Mesenchymal stem cell (in vitro differentiated cells and primary cell): ENCODE measurements around the gene WSCD1.

Experiments used
- DNase-seq: peaks from one replicate; pipeline ENCODE4 v3.0.0-alpha.2; 2013
- H2AFZ ChIP-seq: one replicate; pipeline ENCODE4 v1.6.1; 2013; ENCODE audit warnings: low read depth, mild to moderate bottlenecking, control low read depth, inconsistent platforms, low read length, moderate library complexity
- H2AK5ac ChIP-seq: 2 replicates; pipeline ENCODE4 v1.6.1; 2013; ENCODE audit warnings: low read length, moderate library complexity, mild to moderate bottlenecking, inconsistent platforms; ENCODE audit not compliant: severe bottlenecking
- H2BK120ac ChIP-seq: one replicate; pipeline ENCODE4 v1.6.1; 2013; ENCODE audit warnings: low read depth, mild to moderate bottlenecking, inconsistent platforms, low read length, moderate library complexity
- H2BK12ac ChIP-seq, 2 experiments: one replicate each; pipeline ENCODE4 v1.6.1; 2013; ENCODE audit warnings: inconsistent platforms in 2 of 2, low read length in 2 of 2, mild to moderate bottlenecking in 2 of 2, moderate library complexity in 2 of 2, control low read depth in 1 of 2
- H2BK15ac ChIP-seq: one replicate; pipeline ENCODE4 v1.6.1; 2013; ENCODE audit warnings: mild to moderate bottlenecking, low read depth, inconsistent platforms; ENCODE audit not compliant: poor library complexity, severe bottlenecking
- H2BK5ac ChIP-seq: 2 replicates; pipeline ENCODE4 v1.6.1; 2013; ENCODE audit warnings: low read depth, mild to moderate bottlenecking, low read length, control low read depth, inconsistent platforms; ENCODE audit not compliant: poor library complexity, severe bottlenecking
- H3K14ac ChIP-seq, 2 experiments: one replicate each; pipeline ENCODE4 v1.6.1; 2013; ENCODE audit warnings: inconsistent platforms in 2 of 2, low read length in 2 of 2, control low read depth in 1 of 2, mild to moderate bottlenecking in 1 of 2, moderate library complexity in 1 of 2
- H3K18ac ChIP-seq, 2 experiments: one replicate each; pipeline ENCODE4 v1.6.1; 2013; ENCODE audit warnings: inconsistent platforms in 2 of 2, low read length in 2 of 2, control low read depth in 1 of 2, low read depth in 1 of 2, mild to moderate bottlenecking in 1 of 2
- H3K23ac ChIP-seq, 2 experiments: one replicate each; pipeline ENCODE4 v1.6.1; 2013; ENCODE audit warnings: inconsistent platforms in 2 of 2, low read length in 2 of 2, mild to moderate bottlenecking in 2 of 2, moderate library complexity in 2 of 2, control low read depth in 1 of 2
- H3K27ac ChIP-seq: 2 replicates; pipeline ENCODE4 v1.5.1; 2013; ENCODE audit warnings: mild to moderate bottlenecking, moderate library complexity, low read length, control low read depth, inconsistent platforms; ENCODE audit not compliant: poor library complexity, severe bottlenecking
- H3K27me3 ChIP-seq, 2 experiments: 2 replicates each; pipeline versions ENCODE4 v1.6.1 to v1.7.0; 2013; ENCODE audit warnings: low read length in 2 of 2, mild to moderate bottlenecking in 2 of 2, moderate library complexity in 2 of 2, control low read depth in 1 of 2, inconsistent platforms in 1 of 2; ENCODE audit not compliant: control insufficient read depth in 1 of 2, insufficient read depth in 1 of 2
- H3K36me3 ChIP-seq, 2 experiments: 2 replicates each; pipeline versions ENCODE4 v1.6.1 to v1.7.0; 2013; ENCODE audit warnings: low read length in 2 of 2, control low read depth in 1 of 2, inconsistent platforms in 1 of 2, low read depth in 1 of 2, mild to moderate bottlenecking in 1 of 2; ENCODE audit not compliant: insufficient read depth in 2 of 2, control insufficient read depth in 1 of 2
- H3K4ac ChIP-seq, 2 experiments: one replicate each; pipeline ENCODE4 v1.6.1; 2013; ENCODE audit warnings: inconsistent platforms in 2 of 2, low read length in 2 of 2, mild to moderate bottlenecking in 2 of 2, moderate library complexity in 2 of 2, control low read depth in 1 of 2, low read depth in 1 of 2
- H3K4me1 ChIP-seq: 2 replicates; pipeline ENCODE4 v1.6.1; 2013; ENCODE audit warnings: low read depth, low read length, control low read depth; ENCODE audit not compliant: control insufficient read depth, insufficient read depth
- H3K4me2 ChIP-seq: 2 replicates; pipeline ENCODE4 v1.6.1; 2013; ENCODE audit warnings: low read length, mild to moderate bottlenecking, inconsistent platforms; ENCODE audit not compliant: poor library complexity, severe bottlenecking
- H3K4me3 ChIP-seq, 2 experiments: 2 replicates each; pipeline versions ENCODE4 v1.5.1 to v1.7.0; 2013; ENCODE audit warnings: low read length in 2 of 2, mild to moderate bottlenecking in 2 of 2, control low read depth in 1 of 2, low read depth in 1 of 2; ENCODE audit not compliant: insufficient read depth in 1 of 2
- H3K79me1 ChIP-seq: replicated peaks from 2 replicates; pipeline ENCODE4 v1.6.1; 2013; ENCODE audit warnings: mild to moderate bottlenecking, control low read depth, low read length, inconsistent platforms; ENCODE audit not compliant: poor library complexity, severe bottlenecking
- H3K9ac ChIP-seq: 2 replicates; pipeline ENCODE4 v1.7.0; 2013; ENCODE audit warnings: mild to moderate bottlenecking, low read length, moderate library complexity
- H3K9me3 ChIP-seq: 2 replicates; pipeline ENCODE4 v1.7.0; 2013; ENCODE audit warnings: mild to moderate bottlenecking, low read length; ENCODE audit not compliant: control insufficient read depth
- H4K8ac ChIP-seq: one replicate; pipeline ENCODE4 v1.6.1; 2013; ENCODE audit warnings: inconsistent platforms, mild to moderate bottlenecking, low read length, moderate library complexity
- H4K91ac ChIP-seq: one replicate; pipeline ENCODE4 v1.6.1; 2013; ENCODE audit warnings: mild to moderate bottlenecking, low read length, inconsistent platforms
- WGBS: methylation state at CpG from one replicate; pipeline ENCODE4 v1.1.7; 2013; ENCODE audit warnings: mixed read lengths; 5-methylcytosine and 5-hydroxymethylcytosine counted together

WSCD1 gene

GRCh38 chr17:6094453-6094852 is 24.3 kb downstream of the WSCD1 start:
- H2BK5ac ChIP-seq = no peak overlapping the region
- H3K23ac ChIP-seq = no peak overlapping the region
- H3K18ac ChIP-seq = no peak overlapping the region
- no peaks in the 10 kb centered on the region for H3K79me1 ChIP-seq
- H3K4me3 ChIP-seq = no peak overlapping the region
- H4K8ac ChIP-seq = no peak overlapping the region
- no peak overlapping the region for H2AK5ac ChIP-seq
- no peaks in the 10 kb centered on the region for H3K9me3 ChIP-seq
- no peaks in the 10 kb centered on the region for H3K4me1 ChIP-seq
- DNase-seq = no peak
- no peak overlapping the region for H3K9ac ChIP-seq
- H3K14ac ChIP-seq = no peak overlapping the region
- H3K4me2 ChIP-seq = no peak overlapping the region
- no peak overlapping the region for H3K4ac ChIP-seq
- H3K27ac ChIP-seq = no peak overlapping the region
- H2AFZ ChIP-seq = no peak overlapping the region
- peaks cover 0 to 3% of the 10 kb centered on the region in 2 experiments for H3K36me3 ChIP-seq
- no peak overlapping the region for H2BK15ac ChIP-seq
- 98% methylated on average over 1 of the region's 1 CpG for WGBS
- no peak overlapping the region for H4K91ac ChIP-seq
- H3K27me3 ChIP-seq = peaks cover 0 to 25% of the 10 kb centered on the region in 2 experiments
- no peak overlapping the region for H2BK120ac ChIP-seq
- H2BK12ac ChIP-seq = no peak overlapping the region

- no peak overlapping the region for H3K23ac ChIP-seq
- H2BK12ac ChIP-seq = no peak overlapping the region
- DNase-seq = no peak
- no peak overlapping the region for H3K4me3 ChIP-seq
- H3K4me1 ChIP-seq = no peaks in the 10 kb centered on the region
- H2BK120ac ChIP-seq = no peak overlapping the region
- H3K79me1 ChIP-seq = no peaks in the 10 kb centered on the region
- no peak overlapping the region for H4K8ac ChIP-seq
- 91% methylated on average over 9 of the region's 11 CpGs for WGBS
- H3K4ac ChIP-seq = no peak overlapping the region
- no peak overlapping the region for H3K4me2 ChIP-seq
- H3K9ac ChIP-seq = no peak overlapping the region
- peaks cover 0 to 3% of the 10 kb centered on the region in 2 experiments for H3K36me3 ChIP-seq
- H2BK5ac ChIP-seq = no peak overlapping the region
- H2AFZ ChIP-seq = no peak overlapping the region
- H3K9me3 ChIP-seq = no peaks in the 10 kb centered on the region
- H2AK5ac ChIP-seq = no peak overlapping the region
- H3K18ac ChIP-seq = no peak overlapping the region
- peaks cover 0 to 27% of the 10 kb centered on the region in 2 experiments for H3K27me3 ChIP-seq
- H2BK15ac ChIP-seq = no peak overlapping the region
- H3K14ac ChIP-seq = no peak overlapping the region
- no peak overlapping the region for H4K91ac ChIP-seq
- H3K27ac ChIP-seq = no peak overlapping the region
Observed at GRCh38 chr17:6094926-6095325, 24.7 kb downstream of the WSCD1 start.

GRCh38 chr17:6095501-6095900 is 25.3 kb downstream of the WSCD1 start:
- peaks cover 0 to 27% of the 10 kb centered on the region in 2 experiments for H3K27me3 ChIP-seq
- no peaks in the 10 kb centered on the region for H3K4me1 ChIP-seq
- no peak overlapping the region for H2BK15ac ChIP-seq
- H3K27ac ChIP-seq = no peak overlapping the region
- no peak overlapping the region for H4K8ac ChIP-seq
- H2BK12ac ChIP-seq = no peak overlapping the region
- H3K79me1 ChIP-seq = no peaks in the 10 kb centered on the region
- no peak for DNase-seq
- H2BK120ac ChIP-seq = no peak overlapping the region
- H3K9me3 ChIP-seq = no peaks in the 10 kb centered on the region
- H2BK5ac ChIP-seq = no peak overlapping the region
- peaks cover 0 to 3% of the 10 kb centered on the region in 2 experiments for H3K36me3 ChIP-seq
- H3K4me2 ChIP-seq = no peak overlapping the region
- no peak overlapping the region for H3K9ac ChIP-seq
- H3K14ac ChIP-seq = no peak overlapping the region
- 94% methylated on average over 6 of the region's 6 CpGs for WGBS
- H3K23ac ChIP-seq = no peak overlapping the region
- no peak overlapping the region for H2AFZ ChIP-seq
- H3K18ac ChIP-seq = no peak overlapping the region
- H3K4me3 ChIP-seq = peak overlapping the region in 1 of 2 experiments; percentile 28
- H3K4ac ChIP-seq = no peak overlapping the region
- H2AK5ac ChIP-seq = no peak overlapping the region
- H4K91ac ChIP-seq = no peak overlapping the region

GRCh38 chr17:6096201-6097004 is 26.2 kb downstream of the WSCD1 start:
- Histone ChIP-seq H3K14ac (no peak overlapping the region), H4K8ac (no peak overlapping the region), H3K27me3 (peaks cover 0 to 27% of the 10 kb centered on the region in 2 experiments), H3K4me3 (no peak overlapping the region), H2BK15ac (no peak overlapping the region), H3K4me2 (no peak overlapping the region), H2AK5ac (no peak overlapping the region), H3K23ac (no peak overlapping the region), H3K9ac (no peak overlapping the region), H2BK120ac (no peak overlapping the region), H2BK12ac (no peak overlapping the region), H2BK5ac (no peak overlapping the region), H2AFZ (no peak overlapping the region), H3K27ac (no peak overlapping the region), H4K91ac (no peak overlapping the region), H3K9me3 (no peaks in the 10 kb centered on the region), H3K4me1 (no peaks in the 10 kb centered on the region), H3K4ac (no peak overlapping the region), H3K18ac (no peak overlapping the region), H3K79me1 (no peaks in the 10 kb centered on the region), H3K36me3 (peaks cover 0 to 3% of the 10 kb centered on the region in 2 experiments)
- DNase-seq = no peak
- 99% methylated on average over 13 of the region's 13 CpGs for WGBS
